ENCODE data around the gene PCDHGA7. TPM values are rescaled to one million over a fixed set of nuclear protein-coding genes. Genes with fewer than 3 reads are reported as not detected.
"Not testable (repeated sequence)": the region's sequence is repeated elsewhere in the genome, so short reads cannot be mapped to it uniquely, and the experiment has no call there.

Gene PCDHGA7
- polyA plus RNA-seq, 1 experiment = 2.7 TPM

DNA sequence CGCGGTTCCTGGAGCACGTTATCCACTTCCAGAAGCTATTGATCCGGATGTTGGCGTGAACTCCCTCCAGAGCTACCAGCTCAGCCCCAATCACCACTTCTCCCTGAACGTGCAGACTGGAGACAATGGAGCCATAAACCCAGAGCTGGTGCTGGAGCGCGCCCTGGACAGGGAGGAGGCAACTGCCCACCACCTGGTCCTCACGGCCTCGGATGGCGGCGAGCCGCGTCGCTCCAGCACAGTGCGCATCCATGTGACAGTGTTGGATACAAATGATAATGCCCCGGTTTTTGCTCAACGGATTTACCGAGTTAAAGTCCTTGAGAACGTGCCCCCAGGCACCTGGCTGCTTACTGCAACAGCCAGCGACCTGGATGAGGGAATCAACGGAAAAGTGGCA, 20.8 kb downstream of the PCDHGA7 start:
- Histone ChIP-seq H3K9me3 (ENCODE audit: control insufficient read depth, insufficient read depth, low read length) (peaks cover 66% of the 10 kb centered on the region), H3K27ac (ENCODE audit: low read depth, low read length) (no peak overlapping the region), H3K4me3 (ENCODE audit: low read depth, low read length) (peak overlapping the region; percentile 45), H3K27me3 (ENCODE audit: control insufficient read depth, insufficient read depth, low read length) (no peaks in the 10 kb centered on the region)
- ChIA-PET CTCF (interaction anchor here (0.9 to 2.0 kb wide), 5 partner anchors 14 to 164 kb away, joined by 3 to 18 read pairs (median 10); partner anchors contain the start of gene PCDHGB7), POLR2A (interaction anchor here (1.1 kb wide), 1 partner anchor 161 kb away, joined by 4 read pairs; no protein-coding TSS in a partner anchor)
- no peak for DNase-seq (ENCODE audit: low read depth, low spot score)
- TF ChIP-seq, protein P1, sequence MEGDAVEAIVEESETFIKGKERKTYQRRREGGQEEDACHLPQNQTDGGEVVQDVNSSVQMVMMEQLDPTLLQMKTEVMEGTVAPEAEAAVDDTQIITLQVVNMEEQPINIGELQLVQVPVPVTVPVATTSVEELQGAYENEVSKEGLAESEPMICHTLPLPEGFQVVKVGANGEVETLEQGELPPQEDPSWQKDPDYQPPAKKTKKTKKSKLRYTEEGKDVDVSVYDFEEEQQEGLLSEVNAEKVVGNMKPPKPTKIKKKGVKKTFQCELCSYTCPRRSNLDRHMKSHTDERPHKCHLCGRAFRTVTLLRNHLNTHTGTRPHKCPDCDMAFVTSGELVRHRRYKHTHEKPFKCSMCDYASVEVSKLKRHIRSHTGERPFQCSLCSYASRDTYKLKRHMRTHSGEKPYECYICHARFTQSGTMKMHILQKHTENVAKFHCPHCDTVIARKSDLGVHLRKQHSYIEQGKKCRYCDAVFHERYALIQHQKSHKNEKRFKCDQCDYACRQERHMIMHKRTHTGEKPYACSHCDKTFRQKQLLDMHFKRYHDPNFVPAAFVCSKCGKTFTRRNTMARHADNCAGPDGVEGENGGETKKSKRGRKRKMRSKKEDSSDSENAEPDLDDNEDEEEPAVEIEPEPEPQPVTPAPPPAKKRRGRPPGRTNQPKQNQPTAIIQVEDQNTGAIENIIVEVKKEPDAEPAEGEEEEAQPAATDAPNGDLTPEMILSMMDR (IDR thresholded peaks at IDR 0.05; ENCODE audit: low read depth, low read length) = no peak

GRCh38 chr5:141407790-141408505, 25.4 kb downstream of the PCDHGA7 start, which contains the start of gene PCDHGB6:
TSS of gene PCDHGB6 (plus strand) at chr5:141408021. CDS start at chr5:141408203, 182 bp downstream.
- CTCF ChIA-PET = interaction anchor here (0.9 to 4.7 kb wide), 7 partner anchors 9 to 159 kb away, joined by 3 to 54 read pairs (median 4); partner anchors contain the start of genes PCDHGB3 and PCDHGB7

DNA sequence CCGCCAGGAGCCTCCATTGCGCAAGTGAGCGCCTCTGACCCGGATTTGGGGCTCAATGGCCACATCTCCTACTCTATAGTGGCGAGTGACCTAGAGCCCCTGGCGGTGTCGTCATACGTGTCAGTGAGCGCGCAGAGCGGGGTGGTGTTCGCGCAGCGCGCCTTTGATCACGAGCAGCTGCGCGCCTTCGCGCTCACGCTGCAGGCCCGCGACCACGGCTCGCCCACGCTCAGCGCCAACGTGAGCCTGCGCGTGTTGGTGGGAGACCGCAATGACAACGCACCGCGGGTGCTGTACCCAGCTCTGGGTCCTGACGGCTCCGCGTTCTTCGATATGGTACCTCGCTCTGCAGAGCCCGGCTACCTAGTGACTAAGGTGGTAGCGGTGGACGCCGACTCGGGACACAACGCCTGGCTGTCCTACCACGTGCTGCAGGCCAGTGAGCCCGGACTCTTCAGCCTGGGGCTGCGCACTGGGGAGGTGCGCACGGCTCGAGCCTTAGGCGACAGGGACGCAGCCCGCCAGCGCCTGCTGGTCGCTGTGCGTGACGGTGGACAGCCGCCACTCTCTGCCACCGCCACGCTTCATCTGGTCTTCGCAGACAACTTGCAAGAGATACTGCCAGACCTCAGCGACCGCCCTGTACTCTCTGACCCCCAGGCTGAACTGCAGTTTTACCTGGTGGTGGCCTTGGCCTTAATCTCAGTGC, 27.2 kb downstream of the PCDHGA7 start:
- Histone ChIP-seq H3K9me3 (ENCODE audit: control insufficient read depth, insufficient read depth, low read length) (peaks cover 63% of the 10 kb centered on the region), H3K4me3 (ENCODE audit: low read depth, low read length) (no peak overlapping the region), H3K27ac (ENCODE audit: low read depth, low read length) (no peak overlapping the region), H3K27me3 (ENCODE audit: control insufficient read depth, insufficient read depth, low read length) (no peaks in the 10 kb centered on the region)
- DNase-seq (ENCODE audit: low read depth, low spot score) = no peak
- ChIA-PET CTCF (interaction anchor here (0.7 to 5.0 kb wide), 2 partner anchors 11 to 149 kb away, joined by 5 to 178 read pairs; partner anchors contain the start of gene PCDHGA11), POLR2A (no interaction called here)
- TF ChIP-seq, protein P1 (IDR thresholded peaks at IDR 0.05; ENCODE audit: low read depth, low read length) = no peak

More at GRCh38 chr5:141407790-141408505, 25.4 kb downstream of the PCDHGA7 start, which contains the start of gene PCDHGB6:
- peak within 1 kb of the TSS; percentile 35 for H3K4me3 ChIP-seq (ENCODE audit: low read depth, low read length)
- H3K27ac ChIP-seq (ENCODE audit: low read depth, low read length); POLR2A ChIA-PET; DNase-seq (ENCODE audit: low read depth, low spot score); H3K27me3 ChIP-seq (ENCODE audit: control insufficient read depth, insufficient read depth, low read length): not testable (repeated sequence)
- TF ChIP-seq, protein P1 (IDR thresholded peaks at IDR 0.05; ENCODE audit: low read depth, low read length) = peak; percentile 51
- H3K9me3 ChIP-seq (ENCODE audit: control insufficient read depth, insufficient read depth, low read length) = peaks cover 63% of the 10 kb centered on the region

- Histone ChIP-seq H3K9me3 (ENCODE audit: control insufficient read depth, insufficient read depth, low read length) (peaks cover 58% of the 10 kb centered on the region), H3K4me3 (ENCODE audit: low read depth, low read length) (no peak overlapping the region), H3K27ac (ENCODE audit: low read depth, low read length) (no peak overlapping the region), H3K27me3 (ENCODE audit: control insufficient read depth, insufficient read depth, low read length) (no peaks in the 10 kb centered on the region)
- DNase-seq (ENCODE audit: low read depth, low spot score) = no peak
- ChIA-PET CTCF (interaction anchor here (0.6 to 5.0 kb wide), 5 partner anchors 22 to 152 kb away, joined by 4 to 178 read pairs (median 9); partner anchors contain the start of genes PCDHGA1 and PCDHGB3), POLR2A (interaction anchor here (0.7 kb wide), 1 partner anchor 698 kb away, joined by 3 read pairs; no protein-coding TSS in a partner anchor)
- TF ChIP-seq, protein P1 (IDR thresholded peaks at IDR 0.05; ENCODE audit: low read depth, low read length) = no peak
Measured at GRCh38 chr5:141411575-141411974, 29.0 kb downstream of the PCDHGA7 start.
